Adipose tissue (tissue), 3 donors: ENCODE data around the gene GPR150. TPM values are rescaled to one million over a fixed set of nuclear protein-coding genes. Genes with fewer than 3 reads are reported as not detected.
"Not testable (repeated sequence)": the region's sequence is repeated elsewhere in the genome, so short reads cannot be mapped to it uniquely, and the experiment has no call there.

Experiments
- H3K27ac ChIP-seq: one replicate; pipeline ENCODE4 v1.5.1; 2013; ENCODE audit warnings: low read depth, low read length
- WGBS, 3 donors: extraction: QIAGEN DNeasy Blood & Tissue Kit; methylation state at CpG; one replicate each; pipeline ENCODE4 v1.1.7; 2013; 5-methylcytosine and 5-hydroxymethylcytosine counted together
- polyA plus RNA-seq, 3 donors: library from polyadenylated mRNA; stranded (reverse); fragments of 200-250 nt; gene quantifications; one replicate each; pipeline ENCODE4 v1.2.3, GENCODE V29; 2013
- donor health status: healthy with polysubstance abuse.
- donor health status: Bipolar disorder and iron deficiency.
- donor health status: healthy.

GPR150 gene
- polyA plus RNA-seq, 3 donors: 0.25 to 5.5 TPM; not detected in 1

DNA sequence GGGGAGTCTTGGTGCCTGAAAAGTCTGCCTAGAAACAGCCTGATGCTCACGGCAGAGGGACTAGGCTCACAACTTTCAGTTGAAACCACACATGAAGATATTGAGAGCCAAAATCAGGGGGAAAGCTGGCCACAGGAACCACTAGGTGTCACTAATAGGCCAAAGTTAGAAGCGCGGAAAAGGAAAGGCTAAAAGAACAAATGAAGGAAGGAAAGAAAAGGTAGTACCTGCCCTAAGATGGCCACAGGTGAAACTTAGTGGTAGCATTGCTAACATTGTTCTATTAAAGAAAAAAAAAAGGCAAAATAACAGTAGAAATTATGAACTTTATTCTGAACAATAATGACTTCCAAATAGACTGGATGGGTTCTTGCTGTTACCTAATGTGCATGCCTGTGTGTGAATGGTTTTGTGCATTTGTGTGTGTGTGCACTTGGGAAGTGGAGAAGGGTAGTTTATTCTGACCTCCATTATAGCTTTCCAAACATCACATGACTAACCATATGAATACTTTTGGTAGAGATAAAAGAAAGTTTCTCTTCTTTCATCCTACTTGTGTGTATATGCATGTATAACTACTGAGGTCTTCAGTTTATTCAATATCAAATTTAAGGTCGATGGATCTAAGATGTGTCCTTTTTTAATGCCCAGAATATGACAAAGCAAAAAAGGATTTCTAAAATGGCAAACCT lies 24.6 kb downstream of the GPR150 start:
- WGBS, 3 donors: 14 to 19% (median 17%) methylated on average over 4 of the region's 4 CpGs
- H3K27ac ChIP-seq: no peak overlapping the region

DNA sequence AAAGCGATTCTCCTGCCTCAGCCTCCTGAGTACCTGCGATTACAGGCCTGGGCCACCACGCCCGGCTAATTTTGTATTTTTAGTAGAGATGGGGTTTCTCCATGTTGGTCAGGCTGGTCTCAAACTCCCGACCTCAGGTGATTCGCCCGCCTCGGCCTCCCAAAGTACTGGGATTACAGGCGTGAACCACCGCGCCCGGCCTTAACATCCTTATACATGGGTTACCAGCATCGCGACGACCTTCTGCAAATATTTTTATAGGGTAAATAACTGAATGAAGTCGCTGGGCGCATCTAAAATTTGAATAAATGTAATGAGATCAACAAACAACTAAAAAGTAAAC lies 26.3 kb downstream of the GPR150 start:
- H3K27ac ChIP-seq: not testable (repeated sequence)
- WGBS, 3 donors: 62 to 90% (median 88%) methylated on average over 16 to 17 of the region's 17 CpGs

DNA sequence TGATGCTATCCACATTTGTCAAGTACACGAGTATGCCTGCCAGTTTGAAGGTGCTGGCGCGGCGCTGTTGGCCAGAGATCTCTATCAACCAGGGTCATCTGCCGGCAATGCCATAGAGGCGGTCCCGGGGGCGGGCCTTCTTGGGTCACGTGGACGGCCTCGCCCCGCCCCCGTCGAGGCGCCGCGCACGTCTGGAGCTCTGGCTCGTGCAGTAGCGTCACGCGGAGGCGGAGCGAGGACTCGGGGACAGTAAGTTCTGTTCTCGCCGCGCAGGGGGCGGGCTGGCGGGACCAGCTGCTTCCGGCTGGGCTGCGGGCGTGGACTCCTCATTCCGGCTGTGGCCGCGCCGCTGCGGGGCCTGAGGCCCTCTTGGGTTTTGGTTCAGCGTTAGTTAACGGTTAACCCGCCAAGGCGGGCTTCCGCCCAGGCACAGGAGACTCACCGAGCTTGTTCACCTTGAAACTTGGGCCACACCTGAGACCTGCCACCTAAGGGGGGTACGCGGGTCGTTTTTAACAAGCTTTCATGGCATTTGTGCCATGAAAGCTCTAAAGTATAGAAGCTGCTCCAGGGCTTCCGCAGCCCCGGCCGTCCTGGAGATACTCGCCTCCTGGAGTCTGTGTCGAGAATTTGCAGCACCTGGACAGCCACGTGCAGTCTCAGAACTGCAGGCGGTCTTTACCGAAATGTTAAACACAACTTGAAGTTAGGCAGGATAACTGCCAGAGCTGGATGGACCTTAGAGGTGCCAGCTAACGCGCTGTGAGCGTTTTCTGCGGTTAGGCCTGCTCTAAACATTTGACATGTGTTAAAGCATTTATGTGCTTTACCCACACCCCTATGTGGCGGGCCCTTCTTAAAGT lies 26.9 kb downstream of the GPR150 start, which contains the start of gene RFESD:
Gene RFESD (plus strand): TSS at position 209 of the 863 bp plus-strand sequence. CDS start 5,495 bp downstream, outside the sequence.
- 1% methylated on average over 60 of the region's 60 CpGs for WGBS, 3 donors
- H3K27ac ChIP-seq: peak within 1 kb of the TSS; percentile 32

DNA sequence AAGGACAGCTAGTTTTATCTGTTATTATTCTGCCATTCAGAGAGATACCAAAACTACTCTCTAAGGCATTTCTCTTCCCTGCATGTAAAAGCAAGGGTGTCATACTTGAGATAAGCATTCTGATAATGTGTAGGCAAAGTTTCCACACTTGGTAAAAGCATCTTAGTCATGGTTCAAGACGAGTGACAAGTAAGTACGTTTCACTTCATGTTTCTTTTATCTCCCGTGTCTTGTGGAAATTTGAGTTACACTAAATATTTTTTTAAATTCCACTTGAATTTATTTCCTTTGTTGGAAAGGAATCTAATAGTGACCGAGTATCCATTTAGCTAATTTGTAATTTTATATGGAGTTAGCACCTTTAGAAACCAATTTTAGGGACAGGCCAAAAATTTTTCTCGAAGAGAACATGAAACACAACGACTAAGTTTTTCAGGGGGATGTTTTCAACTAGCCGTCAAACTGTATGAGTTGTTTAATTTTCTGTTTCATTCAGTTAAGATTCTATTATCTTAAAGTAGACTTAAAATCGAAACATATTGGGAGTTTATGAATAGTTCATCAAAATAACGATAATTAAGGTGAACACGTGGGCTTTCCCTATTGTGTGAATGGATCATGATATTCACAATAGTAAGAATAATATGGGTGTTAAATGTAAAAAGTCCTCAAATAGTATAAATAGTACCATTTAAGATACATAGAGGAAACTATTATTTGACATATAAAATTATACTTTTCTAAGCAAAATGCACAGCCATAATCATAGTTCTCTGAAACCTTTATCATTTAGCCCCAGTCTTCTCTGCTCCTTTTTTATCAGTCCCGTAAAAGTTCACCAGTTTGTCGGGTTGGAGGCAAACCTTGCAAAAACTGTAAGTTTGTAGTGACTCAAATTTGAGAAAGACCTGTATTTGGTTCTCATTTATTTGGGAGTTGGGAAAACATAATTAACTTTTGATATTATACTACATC lies 28.3 kb downstream of the GPR150 start:
- H3K27ac ChIP-seq: no peak overlapping the region

DNA sequence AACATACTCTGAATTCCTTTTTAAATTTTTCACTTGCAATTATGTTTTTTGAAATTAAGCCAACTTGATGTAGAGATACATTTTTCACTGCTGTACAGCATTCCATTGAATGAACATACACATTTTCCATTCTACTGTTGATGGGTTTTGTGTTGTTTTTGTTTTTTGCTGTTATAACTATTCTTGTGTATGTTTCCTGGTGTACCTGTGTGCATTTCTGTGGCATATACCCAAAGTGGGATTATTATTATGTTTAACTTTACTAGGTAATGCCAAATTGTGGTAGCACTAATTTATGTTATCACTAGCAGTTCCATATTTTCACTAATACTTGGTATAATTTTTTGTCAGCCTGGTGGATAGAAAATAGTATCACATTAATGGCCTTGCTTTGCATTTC lies 29.4 kb downstream of the GPR150 start:
- no peak overlapping the region for H3K27ac ChIP-seq

More for the DNA sequence above, 28.3 kb downstream of the GPR150 start:
- 69 to 82% (median 80%) methylated on average over 12 of the region's 12 CpGs for WGBS, 3 donors

DNA sequence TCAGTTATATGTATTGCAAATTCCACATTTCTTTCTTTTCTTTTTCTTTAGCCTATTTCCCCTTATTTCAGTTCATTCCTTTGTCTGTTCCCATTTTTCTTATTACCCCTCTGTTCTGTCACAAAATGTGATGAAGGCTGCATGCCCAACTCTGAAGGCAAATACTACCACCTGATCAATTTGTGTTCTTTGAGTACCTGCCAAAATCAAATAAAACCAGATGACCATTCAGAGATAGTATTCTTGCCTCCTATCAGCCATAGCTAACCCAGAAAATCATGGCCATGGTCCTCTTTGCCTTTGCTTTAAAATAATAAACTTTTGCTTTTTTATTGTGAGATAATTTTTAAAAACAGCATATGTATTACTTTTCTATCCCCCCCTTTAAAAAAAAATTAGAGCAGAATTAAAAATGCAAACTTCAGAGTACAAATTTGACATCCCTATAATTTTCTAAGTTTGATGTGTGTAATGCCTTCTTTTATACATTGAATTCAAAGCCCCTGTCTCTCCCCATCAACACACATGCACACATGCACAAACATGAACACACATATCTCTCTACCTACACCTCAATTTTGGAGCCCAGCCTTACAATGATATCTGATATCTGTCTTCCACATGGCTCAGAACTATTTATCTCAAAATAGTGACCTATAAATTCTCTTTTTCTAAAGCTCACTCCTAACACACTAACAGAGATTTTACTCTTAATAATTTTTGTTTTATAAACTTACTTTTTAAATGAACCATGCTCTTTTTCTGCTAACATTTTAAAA lies 30.1 kb downstream of the GPR150 start:
- H3K27ac ChIP-seq: no peak overlapping the region

DNA sequence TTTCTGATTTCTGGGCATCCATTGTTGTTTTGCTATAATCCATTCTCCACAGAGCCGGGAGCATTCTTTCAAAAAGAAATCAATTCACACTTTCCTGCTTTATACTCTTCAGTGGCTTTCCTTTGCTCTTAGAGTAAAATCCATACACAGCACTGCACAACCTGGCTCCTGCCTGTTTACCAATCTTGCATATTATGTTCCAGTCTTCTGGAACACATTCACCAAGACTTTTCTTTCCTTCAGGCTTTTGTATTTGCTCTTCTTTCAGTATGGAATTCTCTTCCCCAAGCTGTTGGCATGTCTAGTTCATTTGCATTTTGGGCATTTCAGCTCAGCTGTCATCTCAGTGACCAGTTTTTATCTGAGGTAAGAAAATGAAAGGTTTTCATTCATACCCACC lies 33.0 kb downstream of the GPR150 start:
- H3K27ac ChIP-seq: no peak overlapping the region
- 53 to 94% (median 91%) methylated on average over 1 of the region's 1 CpG for WGBS, 3 donors

DNA sequence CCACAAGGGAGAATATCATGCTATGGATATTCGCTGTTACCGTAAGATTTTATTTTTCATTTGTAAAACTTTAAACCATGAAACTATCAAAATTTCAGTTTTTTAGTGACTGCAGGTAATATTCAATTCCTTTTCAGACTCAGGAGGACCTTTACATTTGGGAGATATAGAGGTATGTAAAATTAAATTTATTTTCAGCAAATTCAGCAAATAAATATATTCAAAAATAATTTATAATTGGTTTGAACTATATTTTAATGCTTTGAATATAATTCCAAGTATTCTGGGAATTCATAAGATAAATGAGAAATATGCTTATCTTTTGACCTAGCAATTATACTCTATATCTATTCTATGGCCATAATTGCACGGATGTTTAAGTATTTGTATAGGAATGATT lies 34.3 kb downstream of the GPR150 start:
- 97 to 98% (median 98%) methylated on average over 3 of the region's 3 CpGs for WGBS, 3 donors
- H3K27ac ChIP-seq: no peak overlapping the region

DNA sequence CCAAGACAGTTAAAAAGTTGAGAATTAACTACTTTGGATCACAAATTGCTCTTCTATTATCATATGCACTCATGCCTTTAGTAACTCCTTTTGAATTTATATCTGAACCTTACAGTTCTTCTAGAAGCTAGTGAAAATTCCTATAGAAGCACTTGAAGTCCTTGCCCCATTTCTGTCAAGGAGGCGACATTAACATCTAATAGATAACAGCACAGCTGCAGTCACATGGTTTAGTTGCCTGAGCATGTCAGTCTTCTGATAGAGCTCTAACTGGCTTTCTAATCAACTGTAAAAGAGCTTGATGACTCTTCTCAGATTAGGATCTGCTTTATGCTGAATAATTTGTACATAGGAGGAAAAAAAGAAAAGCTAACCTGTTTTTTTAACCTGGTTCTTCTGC lies 35.7 kb downstream of the GPR150 start:
- H3K27ac ChIP-seq: no peak overlapping the region
- 47 to 89% (median 87%) methylated on average over 1 of the region's 1 CpG for WGBS, 3 donors

DNA sequence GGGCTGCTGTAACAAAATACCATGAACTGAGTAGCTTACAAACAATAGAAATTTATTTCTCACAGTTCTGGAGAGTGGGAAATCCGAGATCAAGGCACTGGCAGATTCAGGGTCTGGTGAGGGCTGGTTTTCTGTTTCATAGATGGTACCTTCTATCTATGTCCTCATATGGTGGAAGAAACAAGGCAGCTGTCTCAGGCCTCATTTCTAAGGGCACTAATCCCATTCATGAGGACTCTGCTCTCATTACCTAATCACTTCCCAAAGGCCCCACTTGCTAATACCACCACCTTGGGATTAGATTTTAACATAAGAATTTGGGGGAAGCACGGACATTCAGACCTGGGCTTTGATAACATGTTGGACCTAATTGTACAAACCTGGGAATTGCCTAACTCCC lies 40.2 kb downstream of the GPR150 start:
- 89 to 96% (median 90%) methylated on average over 2 of the region's 2 CpGs for WGBS, 3 donors
- H3K27ac ChIP-seq: no peak overlapping the region

DNA sequence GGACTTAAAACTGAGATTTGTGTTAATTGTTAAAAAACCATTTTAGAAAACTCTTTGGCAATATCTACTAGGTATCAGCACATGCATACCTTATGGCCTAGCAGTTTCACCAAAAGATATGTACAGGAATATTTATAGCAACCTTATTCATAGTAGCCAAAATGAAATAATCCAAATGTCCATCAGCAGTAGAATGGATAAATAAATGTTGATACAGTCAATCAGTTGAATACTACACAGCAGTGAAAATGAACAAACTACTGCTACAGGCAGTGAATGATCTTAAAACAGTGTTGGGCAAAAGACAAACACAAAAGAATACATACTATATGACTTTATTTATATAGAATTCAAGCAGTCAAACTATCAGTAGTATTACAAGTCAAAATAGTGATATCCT lies 43.1 kb downstream of the GPR150 start:
- H3K27ac ChIP-seq: no peak overlapping the region

DNA sequence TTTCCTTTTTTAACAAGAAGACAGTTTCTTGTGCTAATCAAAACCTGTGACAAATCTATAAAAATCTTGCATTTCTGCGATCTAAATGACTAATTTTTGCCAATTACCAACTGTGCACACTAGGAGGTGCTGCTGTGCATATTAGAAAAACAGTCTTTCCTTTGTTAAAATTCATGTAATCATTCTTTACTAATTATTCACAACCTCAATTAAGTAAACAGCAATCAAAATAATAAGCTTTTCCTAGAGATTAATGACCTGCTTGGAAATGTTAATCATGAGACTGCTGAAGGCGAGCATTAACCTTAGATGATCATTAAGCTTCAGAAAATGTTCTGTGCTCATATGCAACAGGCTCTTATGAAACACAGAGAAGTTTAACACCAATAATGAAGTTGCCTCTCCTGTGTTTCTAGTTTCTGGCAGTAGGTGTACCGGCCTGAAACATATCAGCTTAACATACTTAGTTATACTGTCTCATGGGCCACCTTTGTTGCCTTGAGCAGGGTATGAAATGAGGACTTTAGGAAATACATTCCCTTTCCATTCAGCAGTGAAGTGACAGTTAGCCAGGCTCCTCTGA lies 44.4 kb downstream of the GPR150 start:
- H3K27ac ChIP-seq: no peak overlapping the region
- WGBS, 3 donors: 5 to 14% (median 13%) methylated on average over 3 of the region's 3 CpGs

DNA sequence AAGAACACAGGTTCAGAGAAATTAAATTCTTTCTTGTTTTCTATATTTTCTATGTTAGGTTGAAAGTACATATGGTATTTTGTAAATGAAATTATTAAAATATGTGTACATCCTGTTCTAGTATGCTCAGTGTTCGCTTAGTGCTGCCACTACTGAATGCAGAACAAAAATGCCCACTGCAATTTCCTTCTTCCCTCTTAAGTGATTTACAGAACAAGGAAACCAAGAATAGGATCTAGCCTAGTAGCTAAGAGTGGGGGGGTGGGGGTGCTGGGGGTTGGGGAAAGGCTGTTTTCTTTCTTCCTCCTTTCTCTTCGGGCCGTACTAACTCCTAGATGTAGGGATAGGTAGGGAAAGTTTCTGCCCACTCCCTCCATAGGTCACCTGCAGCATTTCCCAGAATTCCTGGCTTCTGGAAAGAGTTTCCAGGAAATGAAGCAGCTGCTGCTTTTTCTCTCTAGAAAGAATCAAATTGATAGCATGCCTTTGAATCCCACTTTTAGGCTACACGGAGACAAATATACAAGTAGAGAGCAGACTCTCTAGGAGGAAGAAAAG lies 47.3 kb downstream of the GPR150 start:
- WGBS, 3 donors: 52 to 60% (median 56%) methylated on average over 4 of the region's 4 CpGs
- no peak overlapping the region for H3K27ac ChIP-seq

DNA sequence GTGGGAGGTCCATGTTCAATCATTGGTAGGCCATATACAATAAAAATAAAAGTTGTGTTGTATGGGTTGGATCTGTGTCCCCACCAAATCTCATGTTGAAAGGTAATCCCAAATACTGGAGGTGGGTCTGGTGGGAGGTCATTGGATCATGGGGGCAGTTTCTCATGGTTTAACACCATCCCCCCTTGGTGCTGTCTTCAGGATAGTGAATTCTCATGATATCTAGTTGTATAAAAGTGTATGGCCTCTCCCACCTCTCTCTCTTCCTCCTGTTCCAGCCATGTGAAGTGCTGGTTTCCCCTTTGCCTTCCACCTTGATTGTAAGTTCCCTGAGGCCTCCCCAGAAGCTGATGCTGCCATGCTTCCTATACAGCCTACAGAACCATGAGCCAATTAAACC lies 47.8 kb downstream of the GPR150 start:
- H3K27ac ChIP-seq: no peak overlapping the region

DNA sequence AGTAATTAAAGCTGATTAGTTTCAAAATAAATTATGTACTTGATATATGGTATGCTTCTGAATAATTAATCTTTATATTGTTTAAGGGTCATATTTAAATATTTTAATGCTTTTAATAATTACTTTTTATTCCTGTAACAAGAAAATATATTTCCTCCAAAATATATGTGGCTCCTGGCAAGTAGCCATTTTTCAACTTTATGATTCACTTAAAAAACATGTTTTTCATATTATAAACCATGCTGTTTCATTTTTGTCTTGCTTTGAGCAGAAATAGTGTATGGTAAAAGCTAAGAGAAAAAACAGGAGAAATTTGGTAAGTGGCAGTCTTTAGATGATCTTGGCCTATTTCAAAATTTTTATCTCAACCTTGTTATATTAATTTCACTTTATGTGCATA lies 48.3 kb downstream of the GPR150 start:
- no peak overlapping the region for H3K27ac ChIP-seq

DNA sequence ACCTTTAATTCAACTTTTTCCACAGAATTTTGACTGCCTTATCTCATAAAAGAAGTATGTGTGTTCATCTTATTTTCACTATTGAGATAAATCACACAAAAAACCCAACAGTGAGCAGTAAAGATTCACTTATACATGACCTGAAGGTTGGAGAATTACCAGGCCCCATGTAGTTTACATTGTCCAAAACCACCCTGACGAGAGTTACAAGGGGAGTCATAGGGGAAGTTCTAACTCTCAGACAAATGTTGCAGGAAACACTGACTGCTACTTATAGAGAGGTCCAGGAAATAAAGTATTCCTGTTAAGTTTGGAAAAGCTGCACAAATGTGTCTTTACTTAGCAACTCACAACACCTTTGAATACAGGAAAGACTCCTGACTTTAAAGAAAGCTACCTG lies 48.8 kb downstream of the GPR150 start:
- no peak overlapping the region for H3K27ac ChIP-seq
- 48 to 79% (median 62%) methylated on average over 1 of the region's 1 CpG for WGBS, 3 donors

DNA sequence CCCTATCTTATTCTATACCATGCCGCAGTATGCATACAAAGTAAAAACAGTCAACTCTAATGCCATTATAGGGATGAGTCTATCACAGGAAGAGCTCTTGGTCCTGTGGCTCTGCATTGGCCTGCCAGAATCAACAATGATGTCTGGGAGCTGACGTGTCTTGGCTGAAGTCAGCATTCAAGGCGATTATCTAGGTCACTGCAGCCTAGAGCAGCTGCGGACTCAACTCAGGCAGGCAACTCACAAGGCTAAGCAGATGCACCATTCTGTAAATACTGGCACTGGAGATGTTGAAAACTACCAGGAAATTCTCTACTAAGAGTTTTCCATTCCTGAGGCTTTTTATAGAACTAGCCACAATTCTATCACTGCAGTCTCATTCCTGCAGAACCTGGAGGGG lies 49.7 kb downstream of the GPR150 start:
- 51 to 77% (median 72%) methylated on average over 4 of the region's 4 CpGs for WGBS, 3 donors
- no peak overlapping the region for H3K27ac ChIP-seq

DNA sequence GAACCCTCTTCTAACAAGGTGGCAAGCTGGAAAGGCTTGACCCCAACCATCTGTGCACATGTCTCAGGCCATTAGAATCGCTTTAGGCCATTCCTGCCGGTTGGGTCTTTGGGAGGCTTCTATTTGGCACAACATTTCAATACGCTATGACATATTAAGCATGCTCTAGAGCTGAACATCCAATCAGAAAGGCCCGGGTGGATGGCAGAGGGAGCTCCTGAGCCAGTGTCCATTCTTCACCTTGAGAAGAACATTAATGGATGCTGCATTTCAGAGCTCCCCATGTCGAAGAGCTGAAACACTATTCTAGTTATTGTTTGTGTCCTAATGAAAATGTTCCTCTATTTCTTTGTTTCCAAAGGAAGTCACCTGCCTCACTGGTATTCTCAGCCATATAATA lies 50.1 kb downstream of the GPR150 start:
- 92 to 96% (median 94%) methylated on average over 5 of the region's 5 CpGs for WGBS, 3 donors
- no peak overlapping the region for H3K27ac ChIP-seq
